Measurements from ENCODE around the gene CABP4.

DNA sequence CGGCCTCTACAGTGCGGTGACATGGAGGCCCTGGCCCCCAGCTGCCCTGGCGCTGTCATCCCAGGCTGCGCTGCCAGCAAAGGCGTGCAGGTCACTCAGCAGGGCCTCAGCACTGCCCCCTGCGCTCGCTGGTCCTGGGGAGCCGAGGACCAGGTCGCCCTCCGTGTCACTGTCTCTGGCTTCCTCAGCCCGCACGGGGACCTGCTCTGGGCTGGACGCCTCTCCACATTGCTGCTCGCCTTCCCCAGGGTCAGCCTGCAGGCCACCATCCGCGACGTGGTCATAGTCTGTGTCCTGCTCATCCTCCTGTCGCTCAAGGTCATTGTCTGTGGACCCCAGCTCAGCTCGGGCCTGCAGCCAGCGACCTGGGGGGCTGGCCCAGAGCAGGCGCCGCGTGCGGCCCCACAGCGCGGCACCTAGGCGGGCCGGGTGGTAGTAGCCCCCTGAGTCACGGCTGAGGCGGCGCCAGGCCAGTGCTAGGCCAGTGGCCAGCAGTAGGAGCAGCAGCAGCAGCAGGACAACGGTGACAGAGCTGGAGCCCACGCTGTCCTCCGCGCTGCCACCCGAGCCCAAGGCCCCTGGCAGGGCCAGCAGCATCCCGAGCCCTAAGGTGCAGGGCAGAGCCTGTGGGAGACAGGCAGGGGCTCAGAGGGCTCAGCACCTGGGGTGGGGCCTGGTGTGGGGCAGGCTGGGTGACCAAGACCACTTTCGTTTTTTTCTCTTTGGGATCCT lies 19.3 kb upstream of the CABP4 start:
- TF ChIP-seq, protein P1, sequence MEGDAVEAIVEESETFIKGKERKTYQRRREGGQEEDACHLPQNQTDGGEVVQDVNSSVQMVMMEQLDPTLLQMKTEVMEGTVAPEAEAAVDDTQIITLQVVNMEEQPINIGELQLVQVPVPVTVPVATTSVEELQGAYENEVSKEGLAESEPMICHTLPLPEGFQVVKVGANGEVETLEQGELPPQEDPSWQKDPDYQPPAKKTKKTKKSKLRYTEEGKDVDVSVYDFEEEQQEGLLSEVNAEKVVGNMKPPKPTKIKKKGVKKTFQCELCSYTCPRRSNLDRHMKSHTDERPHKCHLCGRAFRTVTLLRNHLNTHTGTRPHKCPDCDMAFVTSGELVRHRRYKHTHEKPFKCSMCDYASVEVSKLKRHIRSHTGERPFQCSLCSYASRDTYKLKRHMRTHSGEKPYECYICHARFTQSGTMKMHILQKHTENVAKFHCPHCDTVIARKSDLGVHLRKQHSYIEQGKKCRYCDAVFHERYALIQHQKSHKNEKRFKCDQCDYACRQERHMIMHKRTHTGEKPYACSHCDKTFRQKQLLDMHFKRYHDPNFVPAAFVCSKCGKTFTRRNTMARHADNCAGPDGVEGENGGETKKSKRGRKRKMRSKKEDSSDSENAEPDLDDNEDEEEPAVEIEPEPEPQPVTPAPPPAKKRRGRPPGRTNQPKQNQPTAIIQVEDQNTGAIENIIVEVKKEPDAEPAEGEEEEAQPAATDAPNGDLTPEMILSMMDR (IDR thresholded peaks at IDR 0.05) = no peak
- TF ChIP-seq POLR2A (IDR thresholded peaks at IDR 0.05) = no peak

Measured in uterus (tissue), 2 donors.